Immature natural killer cell (primary cell): ENCODE data around the gene KCNQ1. TPM values are rescaled to one million over a fixed set of nuclear protein-coding genes. Genes with fewer than 3 reads are reported as not detected.

Experiments used
- DNase-seq, 3 donors: peaks; one replicate each; pipeline ENCODE4 v3.0.0; 2022; ENCODE audit warnings: mixed read lengths in 1 of 3
- H3K27ac Mint-ChIP-seq, 6 donors: one replicate each; pipeline ENCODE4 v1.8.0; 2020; ENCODE audit warnings: mixed read lengths in 6 of 6, mild to moderate bottlenecking in 5 of 6, inconsistent platforms in 4 of 6, moderate library complexity in 3 of 6
- H3K27me3 Mint-ChIP-seq, 3 donors: one replicate each; pipeline ENCODE4 v1.8.0; 2020 to 2021; ENCODE audit warnings: low read depth in 3 of 3, mild to moderate bottlenecking in 3 of 3, mixed read lengths in 3 of 3, moderate library complexity in 3 of 3, inconsistent platforms in 1 of 3
- H3K36me3 Mint-ChIP-seq, 3 donors: one replicate each; pipeline ENCODE4 v1.8.0; 2020; ENCODE audit warnings: mixed read lengths in 3 of 3, inconsistent platforms in 2 of 3, mild to moderate bottlenecking in 2 of 3
- H3K4me1 Mint-ChIP-seq, 2 donors: one replicate each; pipeline ENCODE4 v1.8.0; 2020; ENCODE audit warnings: inconsistent platforms in 2 of 2, mild to moderate bottlenecking in 2 of 2, mixed read lengths in 2 of 2, moderate library complexity in 1 of 2
- H3K4me3 Mint-ChIP-seq, 5 donors: one replicate each; pipeline ENCODE4 v1.8.0; 2020; ENCODE audit warnings: mild to moderate bottlenecking in 5 of 5, mixed read lengths in 5 of 5, inconsistent platforms in 3 of 5, moderate library complexity in 3 of 5
- H3K9me3 Mint-ChIP-seq, 6 donors: one replicate each; pipeline ENCODE4 v1.8.0; 2020; ENCODE audit warnings: mild to moderate bottlenecking in 6 of 6, mixed read lengths in 6 of 6, inconsistent platforms in 4 of 6, moderate library complexity in 3 of 6
- polyA plus RNA-seq, 3 donors: library from polyadenylated mRNA; unstranded; fragments of 300-500 nt; fragmentation: Illumina TruSeq; gene quantifications; one replicate each; pipeline ENCODE4 v1.2.3, GENCODE V29; 2021

The KCNQ1 gene
- polyA plus RNA-seq, 3 donors from 2014 or later = 0.13 to 1.1 (median 0.73) TPM

GRCh38 chr11:2424811-2425495, 19.9 kb upstream of the KCNQ1 start:
- Mint-ChIP-seq H3K36me3 (no peaks in the 10 kb centered on the region), H3K4me1 (no peaks in the 10 kb centered on the region), H3K27me3 (peaks cover 0 to 2% (median 1%) of the 10 kb centered on the region in 3 donors), H3K9me3 (no peaks in the 10 kb centered on the region), H3K27ac (no peak overlapping the region), H3K4me3 (no peak overlapping the region)
- DNase-seq = no peak

DNA sequence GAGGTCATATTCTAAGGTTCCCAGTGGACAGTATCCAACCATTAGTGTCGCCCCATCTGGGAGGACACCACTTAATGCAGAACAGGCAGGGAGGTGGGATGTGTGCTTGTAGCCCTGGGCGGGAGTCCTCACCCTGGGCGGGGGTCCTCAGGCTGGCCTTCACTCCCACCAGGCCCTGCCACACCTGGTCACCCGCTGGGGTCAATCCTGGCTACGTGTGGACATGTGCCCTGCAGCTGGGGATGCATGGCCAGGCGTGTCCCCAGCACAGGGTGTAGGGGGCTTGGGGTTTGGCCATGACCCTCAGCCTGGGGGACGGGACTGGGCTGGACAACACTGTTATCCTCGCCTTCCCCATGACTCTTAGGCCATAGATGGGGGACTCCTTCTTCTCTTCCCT, 19.3 kb upstream of the KCNQ1 start:
- Mint-ChIP-seq H3K4me3 (no peak overlapping the region), H3K9me3 (no peaks in the 10 kb centered on the region), H3K27me3 (peaks cover 0 to 2% (median 1%) of the 10 kb centered on the region in 3 donors), H3K36me3 (no peaks in the 10 kb centered on the region), H3K4me1 (no peaks in the 10 kb centered on the region), H3K27ac (no peak overlapping the region)
- DNase-seq = no peak

GRCh38 chr11:2426221-2426620, 18.6 kb upstream of the KCNQ1 start:
- Mint-ChIP-seq H3K27ac (no peak overlapping the region), H3K36me3 (no peaks in the 10 kb centered on the region), H3K27me3 (peaks cover 0 to 2% (median 1%) of the 10 kb centered on the region in 3 donors), H3K4me1 (no peaks in the 10 kb centered on the region), H3K9me3 (peaks cover 0 to 2% (median 0%) of the 10 kb centered on the region in 6 donors), H3K4me3 (no peak overlapping the region)
- DNase-seq = no peak

DNA sequence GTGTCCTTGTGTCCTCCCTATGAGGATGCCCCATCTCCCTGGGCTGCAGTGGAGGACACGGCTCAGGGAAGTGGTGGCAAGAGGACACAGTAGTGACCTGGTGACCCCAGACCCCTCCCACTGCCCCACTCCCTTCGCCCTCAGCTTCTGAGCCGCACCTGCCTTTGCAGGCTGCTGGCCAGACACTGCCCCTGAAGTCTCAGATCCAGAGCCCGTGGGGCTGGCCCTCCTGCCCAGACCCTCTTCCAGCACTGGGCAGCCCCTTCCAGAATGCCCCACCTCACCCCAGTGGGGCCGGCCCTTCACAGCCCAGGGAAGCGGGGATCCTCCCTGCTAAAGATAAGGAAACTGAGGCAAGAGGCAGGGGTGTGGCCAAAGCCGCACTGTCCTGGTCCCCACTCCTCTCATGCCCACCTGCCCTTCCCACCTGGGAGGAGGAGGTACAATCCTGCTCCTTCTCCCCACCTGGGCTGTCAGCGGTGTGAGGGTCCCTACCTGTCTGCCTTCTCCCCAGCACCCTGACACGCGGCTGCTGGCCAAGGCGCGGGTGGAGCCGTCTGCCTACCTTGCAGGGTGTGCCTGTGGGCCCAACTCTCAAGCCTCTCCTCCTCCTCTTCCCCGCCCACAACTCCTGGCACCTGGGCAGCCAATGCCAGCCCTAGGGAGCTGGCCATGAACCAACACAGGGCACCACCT, 17.8 kb upstream of the KCNQ1 start:
- H3K27me3 Mint-ChIP-seq = peaks cover 3 to 8% (median 4%) of the 10 kb centered on the region in 3 donors
- DNase-seq = no peak
- H3K4me3 Mint-ChIP-seq = no peak overlapping the region
- H3K4me1 Mint-ChIP-seq = no peaks in the 10 kb centered on the region
- peaks cover 0 to 2% (median 0%) of the 10 kb centered on the region in 6 donors for H3K9me3 Mint-ChIP-seq
- no peak overlapping the region for H3K27ac Mint-ChIP-seq
- H3K36me3 Mint-ChIP-seq = no peaks in the 10 kb centered on the region

- peaks cover 3 to 8% (median 4%) of the 10 kb centered on the region in 3 donors for H3K27me3 Mint-ChIP-seq
- H3K4me3 Mint-ChIP-seq = no peak overlapping the region
- no peaks in the 10 kb centered on the region for H3K36me3 Mint-ChIP-seq
- DNase-seq = no peak
- H3K9me3 Mint-ChIP-seq = peaks cover 0 to 2% (median 0%) of the 10 kb centered on the region in 6 donors
- H3K4me1 Mint-ChIP-seq = no peaks in the 10 kb centered on the region
- H3K27ac Mint-ChIP-seq = no peak overlapping the region
These were observed 17.0 kb upstream of the KCNQ1 start for GRCh38 chr11:2427721-2428321.

- Mint-ChIP-seq H3K27me3 (peaks cover 3 to 8% (median 4%) of the 10 kb centered on the region in 3 donors), H3K4me3 (no peak overlapping the region), H3K27ac (no peak overlapping the region), H3K9me3 (peaks cover 0 to 2% (median 0%) of the 10 kb centered on the region in 6 donors), H3K4me1 (no peaks in the 10 kb centered on the region), H3K36me3 (no peaks in the 10 kb centered on the region)
- DNase-seq = peak; percentile 77 to 83 (median 78)
These were observed 16.4 kb upstream of the KCNQ1 start for GRCh38 chr11:2428322-2428795.

DNA sequence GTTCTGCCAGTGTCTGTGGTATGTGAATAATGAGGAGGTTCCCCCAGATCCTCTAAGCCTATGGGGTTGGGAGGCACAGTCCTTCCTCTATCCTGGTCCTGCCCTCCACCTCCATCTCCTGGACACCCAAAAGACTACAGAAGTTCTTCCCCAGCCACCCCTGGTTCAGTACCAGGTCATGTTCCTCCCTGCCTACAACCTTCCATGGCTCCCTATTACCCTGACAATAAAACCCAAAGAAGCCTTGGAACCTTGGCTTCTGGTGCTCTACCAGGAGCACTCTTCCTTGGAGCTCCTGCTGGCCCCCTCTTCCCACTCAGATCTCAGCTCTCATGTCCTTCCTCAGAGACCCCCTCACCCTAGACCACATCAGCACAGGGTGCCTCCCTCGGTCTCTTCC, 13.4 kb upstream of the KCNQ1 start:
- peaks cover 0 to 2% (median 0%) of the 10 kb centered on the region in 6 donors for H3K9me3 Mint-ChIP-seq
- H3K27me3 Mint-ChIP-seq = peaks cover 2 to 8% (median 4%) of the 10 kb centered on the region in 3 donors
- no peaks in the 10 kb centered on the region for H3K4me1 Mint-ChIP-seq
- H3K36me3 Mint-ChIP-seq = no peaks in the 10 kb centered on the region
- no peak for DNase-seq
- H3K4me3 Mint-ChIP-seq = no peak overlapping the region
- peak overlapping the region in 2 of 6 donors; percentile 13 to 14 for H3K27ac Mint-ChIP-seq

DNA sequence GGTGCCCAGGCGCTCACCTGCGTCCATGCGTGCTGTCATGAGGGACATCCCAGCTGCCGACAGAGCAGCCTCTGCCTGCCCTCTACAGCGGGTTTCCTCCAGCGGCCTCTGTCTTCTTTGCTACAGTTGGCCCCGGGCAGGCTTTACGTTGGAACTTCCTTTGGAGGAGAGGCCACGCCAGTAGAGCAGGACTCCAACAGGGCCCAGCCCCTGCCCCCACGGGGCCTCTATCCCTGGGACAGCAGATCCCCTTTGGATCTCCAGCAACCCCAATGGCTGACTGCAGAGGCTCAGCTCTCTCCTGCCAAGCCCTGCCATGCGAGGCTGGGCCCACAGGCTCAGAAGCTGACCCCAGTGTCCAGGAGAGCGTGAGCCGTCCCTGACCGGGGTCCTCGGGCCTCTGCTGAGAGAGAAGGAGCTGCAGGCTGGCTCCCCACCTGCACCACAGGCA, 12.6 kb upstream of the KCNQ1 start:
- peaks cover 0 to 2% (median 0%) of the 10 kb centered on the region in 6 donors for H3K9me3 Mint-ChIP-seq
- H3K27ac Mint-ChIP-seq = no peak overlapping the region
- peaks cover 2 to 10% (median 4%) of the 10 kb centered on the region in 3 donors for H3K27me3 Mint-ChIP-seq
- no peak overlapping the region for H3K4me3 Mint-ChIP-seq
- H3K4me1 Mint-ChIP-seq = no peaks in the 10 kb centered on the region
- no peaks in the 10 kb centered on the region for H3K36me3 Mint-ChIP-seq
- DNase-seq = no peak

GRCh38 chr11:2432628-2433071, 12.2 kb upstream of the KCNQ1 start:
- Mint-ChIP-seq H3K27ac (no peak overlapping the region), H3K9me3 (peaks cover 0 to 2% (median 0%) of the 10 kb centered on the region in 6 donors), H3K36me3 (no peaks in the 10 kb centered on the region), H3K27me3 (peaks cover 2 to 10% (median 9%) of the 10 kb centered on the region in 3 donors), H3K4me3 (no peak overlapping the region), H3K4me1 (no peaks in the 10 kb centered on the region)
- no peak for DNase-seq

DNA sequence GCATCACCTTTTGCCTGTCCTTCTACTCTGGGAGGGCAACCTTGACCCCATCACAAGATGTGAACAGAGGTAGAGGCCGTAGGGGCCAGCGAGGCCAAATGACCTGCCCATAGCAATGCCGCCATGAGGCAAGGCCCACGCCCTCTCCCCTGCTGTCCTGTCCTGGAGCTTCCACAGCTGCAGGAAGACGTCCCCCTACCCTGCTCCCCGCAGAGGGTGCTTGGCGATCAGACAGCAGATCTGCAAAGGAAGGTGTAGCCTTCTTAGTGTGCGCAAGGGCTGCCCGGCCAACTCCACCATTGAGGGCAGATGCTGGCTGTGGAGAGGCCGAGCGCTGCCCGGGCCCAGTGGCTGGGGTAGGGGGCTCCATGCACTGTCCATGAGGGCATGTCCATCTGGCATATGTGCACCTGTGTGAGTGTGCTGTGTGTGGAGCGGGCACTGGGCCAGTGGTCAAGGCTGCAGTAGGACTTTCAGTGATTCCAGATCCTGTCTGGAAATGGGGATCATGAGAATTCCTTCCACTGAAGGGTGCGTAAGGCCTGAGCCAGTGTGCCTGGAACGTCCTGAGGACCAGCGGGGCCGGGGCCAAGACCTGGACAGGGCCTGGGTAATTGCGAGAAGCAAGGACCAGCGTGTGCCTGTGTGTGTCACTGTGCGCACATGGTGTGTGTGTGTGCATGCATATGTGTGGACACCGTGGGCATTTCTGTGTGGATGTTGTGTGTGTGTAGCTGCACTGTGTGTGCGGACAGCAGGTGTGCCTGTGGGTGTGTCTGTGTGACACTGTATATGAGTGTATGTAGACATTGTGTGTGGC, 11.5 kb upstream of the KCNQ1 start:
- Mint-ChIP-seq H3K27ac (no peak overlapping the region), H3K9me3 (peaks cover 0 to 2% (median 0%) of the 10 kb centered on the region in 6 donors), H3K36me3 (no peaks in the 10 kb centered on the region), H3K27me3 (peaks cover 5 to 11% (median 10%) of the 10 kb centered on the region in 3 donors), H3K4me1 (no peaks in the 10 kb centered on the region), H3K4me3 (no peak overlapping the region)
- DNase-seq = no peak

- Mint-ChIP-seq H3K4me1 (no peaks in the 10 kb centered on the region), H3K4me3 (no peak overlapping the region), H3K27ac (no peak overlapping the region), H3K9me3 (peaks cover 0 to 2% (median 0%) of the 10 kb centered on the region in 6 donors), H3K27me3 (peaks cover 5 to 11% (median 10%) of the 10 kb centered on the region in 3 donors), H3K36me3 (no peaks in the 10 kb centered on the region)
- DNase-seq = no peak
These were observed 10.8 kb upstream of the KCNQ1 start for GRCh38 chr11:2434008-2434407.

DNA sequence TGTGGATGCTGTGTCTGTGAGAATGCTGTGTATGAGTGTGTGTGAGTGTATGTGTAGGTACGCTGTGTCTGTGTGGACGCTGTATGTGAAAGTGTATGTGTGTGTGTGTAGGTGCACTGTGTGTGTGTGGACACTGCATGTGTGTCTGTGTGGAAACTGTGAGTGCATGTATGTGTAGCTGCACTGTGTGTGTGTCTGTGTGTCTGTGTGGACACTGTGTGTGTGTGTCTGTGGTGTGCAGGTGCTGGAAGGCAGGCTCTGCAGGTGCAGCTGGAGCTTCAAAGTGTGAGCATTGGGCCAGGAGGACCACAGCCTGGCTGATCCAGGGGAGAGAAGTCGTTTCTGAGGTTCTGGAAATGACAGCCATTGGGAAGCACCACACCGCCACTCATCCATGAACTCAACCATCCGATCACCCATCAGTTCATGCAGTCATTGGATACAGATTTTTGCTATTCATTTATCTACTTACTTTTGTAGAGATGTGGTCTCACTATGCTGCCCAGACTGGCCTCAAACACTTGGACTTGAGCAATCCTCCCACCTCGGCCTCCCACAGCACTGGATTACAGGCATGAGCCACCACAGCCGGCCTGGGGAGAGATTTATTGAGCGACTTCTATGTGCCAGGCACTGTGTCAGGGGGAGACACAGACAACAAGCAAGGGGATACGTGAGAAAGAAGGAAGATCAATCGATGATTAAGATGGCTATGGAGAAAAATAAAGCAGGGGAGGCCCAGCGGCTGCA, 10.1 kb upstream of the KCNQ1 start:
- peaks cover 5 to 13% (median 12%) of the 10 kb centered on the region in 3 donors for H3K27me3 Mint-ChIP-seq
- H3K9me3 Mint-ChIP-seq = peaks cover 0 to 2% (median 0%) of the 10 kb centered on the region in 6 donors
- no peaks in the 10 kb centered on the region for H3K4me1 Mint-ChIP-seq
- DNase-seq = no peak
- H3K4me3 Mint-ChIP-seq = no peak overlapping the region
- no peak overlapping the region for H3K27ac Mint-ChIP-seq
- no peaks in the 10 kb centered on the region for H3K36me3 Mint-ChIP-seq
